HCT116 (cell line): ENCODE results near the gene ZNF282. TPM values are rescaled to one million over a fixed set of nuclear protein-coding genes. Genes with fewer than 3 reads are reported as not detected.
A peak's percentile ranks its signal among the peaks of the same experiment; 100 is the strongest.
"Not testable (repeated sequence)": the region's sequence is repeated elsewhere in the genome, so short reads cannot be mapped to it uniquely, and the experiment has no call there.

Experiments used
- ATAC-seq: fragments of 200-7000 bp; cut with Tn5 transposase; 2 replicates; pipeline ENCODE4 v1.9.1; 2020; ENCODE audit warnings: mild to moderate bottlenecking, moderate library complexity
- BruUV-seq: library from RNA; stranded (reverse); fragments of 400-500 nt; replicated peaks from 2 replicates; lab custom pipeline; 2021; lab: Mats Ljungman, UMichigan
- CTCF ChIA-PET: fragments of 300-600 bp; sonication (Branson Sonifier 250); formaldehyde crosslinking; loops from one replicate; lab custom pipeline; 2021; ENCODE audit warnings: antibody characterized with exemption; lab: Charles Lee
- POLR2A ChIA-PET: fragments of 300-600, 350-600 bp; sonication (Branson Sonifier 250); formaldehyde crosslinking; loops from one replicate; lab custom pipeline; 2021; ENCODE audit warnings: antibody characterized with exemption; lab: Charles Lee
- RAD21 ChIA-PET, 2 experiments: fragments of 300-600 bp; sonication (Branson Sonifier 250); formaldehyde crosslinking; loops; one replicate each; lab custom pipeline; 2023; ENCODE audit warnings: low total read pairs in 2 of 2; ENCODE audit not compliant: uncharacterized antibody in 2 of 2, unreplicated experiment in 2 of 2, low non-redundant PET in 1 of 2; lab: Charles Lee
- DNase-seq: peaks from one replicate; pipeline ENCODE4 v3.0.0-alpha.2; 2010; ENCODE audit warnings: low read depth, low spot score
- H2AFZ ChIP-seq: fragments of 200-600 bp; shearing (Covaris generic), sonication (generic); 2 replicates; pipeline ENCODE4 v1.6.1; 2017; ENCODE audit warnings: low read depth, mixed run types, mixed read lengths, antibody characterized with exemption, low read length; ENCODE audit not compliant: poor library complexity, severe bottlenecking
- H3K27ac ChIP-seq: 2 replicates; pipeline ENCODE4 v1.5.1; 2012; ENCODE audit warnings: low read depth, low read length
- H3K27me3 ChIP-seq: fragments of 200-600 bp; sonication (generic); 2 replicates; pipeline ENCODE4 v1.6.1; 2016; ENCODE audit warnings: mixed run types, low read length, mixed read lengths; ENCODE audit not compliant: insufficient read depth
- H3K36me3 ChIP-seq, 2 experiments: fragments of 200-500 bp in 1 of 2; fragments of 200-600 bp in 1 of 2; sonication (Bioruptor generic) in 1 of 2; sonication (generic) in 1 of 2; 2 replicates each; pipeline versions ENCODE4 v1.5.1 to v1.6.1; 2014 to 2016; ENCODE audit warnings: low read length in 2 of 2, inconsistent platforms in 1 of 2, mixed read lengths in 1 of 2, mixed run types in 1 of 2; ENCODE audit not compliant: insufficient read depth in 2 of 2, control insufficient read depth in 1 of 2
- H3K4me1 ChIP-seq, 2 experiments: fragments of 200-600 bp in 1 of 2; sonication (generic) in 1 of 2; 2 replicates each; pipeline versions ENCODE4 v1.5.1 to v1.6.1; 2012 to 2017; ENCODE audit warnings: low read length in 2 of 2, inconsistent platforms in 1 of 2, mild to moderate bottlenecking in 1 of 2, mixed read lengths in 1 of 2, mixed run types in 1 of 2, moderate library complexity in 1 of 2; ENCODE audit not compliant: insufficient read depth in 2 of 2, control insufficient read depth in 1 of 2
- H3K4me2 ChIP-seq: fragments of 200-600 bp; sonication (generic); 2 replicates; pipeline ENCODE4 v1.6.1; 2017; ENCODE audit warnings: mixed run types, low read length, mixed read lengths
- H3K4me3 ChIP-seq, 2 experiments: fragments of 200-600 bp in 1 of 2; sonication (generic) in 1 of 2; replicated peaks in 1 of 2; 2 replicates each; pipeline ENCODE4 v1.5.1; 2011 to 2016; ENCODE audit warnings: low read length in 2 of 2, control low read depth in 1 of 2, low read depth in 1 of 2, mild to moderate bottlenecking in 1 of 2, mixed read lengths in 1 of 2, mixed run types in 1 of 2
- H3K79me2 ChIP-seq: fragments of 200-600 bp; sonication (generic); 2 replicates; pipeline ENCODE4 v1.6.1; 2017; ENCODE audit warnings: mild to moderate bottlenecking, mixed run types, low read length, moderate library complexity, mixed read lengths; ENCODE audit not compliant: insufficient read depth
- H3K9ac ChIP-seq: fragments of 200-600 bp; sonication (generic); 2 replicates; pipeline ENCODE4 v1.6.1; 2016; ENCODE audit warnings: low read length, mixed read lengths
- H3K9me2 ChIP-seq: fragments of 200-600 bp; sonication (generic), shearing (Covaris generic); 2 replicates; pipeline ENCODE4 v1.6.1; 2017; ENCODE audit warnings: mixed run types, mild to moderate bottlenecking, moderate library complexity; ENCODE audit not compliant: insufficient read depth
- H3K9me3 ChIP-seq, 2 experiments: fragments of 200-500 bp in 1 of 2; fragments of 200-600 bp in 1 of 2; sonication (Bioruptor generic) in 1 of 2; sonication (generic) in 1 of 2; 2 replicates each; pipeline ENCODE4 v1.6.1; 2014 to 2017; ENCODE audit warnings: low read length in 2 of 2, mixed read lengths in 2 of 2, inconsistent platforms in 1 of 2, low read depth in 1 of 2, mild to moderate bottlenecking in 1 of 2, mixed run types in 1 of 2, moderate library complexity in 1 of 2; ENCODE audit not compliant: control insufficient read depth in 1 of 2, insufficient read depth in 1 of 2
- H4K20me1 ChIP-seq: fragments of 200-600 bp; sonication (generic), shearing (Covaris generic); 2 replicates; pipeline ENCODE4 v1.6.1; 2017; ENCODE audit warnings: mixed run types, mild to moderate bottlenecking, moderate library complexity; ENCODE audit not compliant: insufficient read depth
- FOSL1 ChIP-seq: IDR thresholded peaks from 2 replicates; pipeline ENCODE4 v1.6.1; 2012; ENCODE audit warnings: low read depth
- JUND ChIP-seq: IDR thresholded peaks from 2 replicates; pipeline ENCODE4 v1.6.1; 2012
- YY1 ChIP-seq: IDR thresholded peaks from 2 replicates; pipeline ENCODE4 v1.6.1; 2011; ENCODE audit warnings: low read length, low read depth, moderate library complexity, mild to moderate bottlenecking; ENCODE audit not compliant: insufficient replicate concordance; ENCODE audit errors: extremely low read depth
- intact Hi-C: fragments of 100-400 bp; cut with micrococcal nuclease; formaldehyde crosslinking; loops from 2 replicates; pipeline ENCODE4 v1.10.0; 2022
- total RNA-seq: library from RNA; stranded (reverse); gene quantifications from one replicate; pipeline ENCODE4 v1.2.1, GENCODE V29; 2021; ENCODE audit not compliant: unreplicated experiment
- TF ChIP-seq, protein P1 (sequence below), 3 experiments: fragments of 200-600 bp in 1 of 3; sonication (generic) in 1 of 3; IDR thresholded peaks in 2 of 3; conservative IDR thresholded peaks in 1 of 3; 2 replicates each; pipeline ENCODE4 v1.5.1; 2012 to 2017; ENCODE audit warnings: low read depth in 2 of 3, low read length in 2 of 3, antibody characterized with exemption in 1 of 3, borderline replicate concordance in 1 of 3, control low read depth in 1 of 3, mild to moderate bottlenecking in 1 of 3, mixed read lengths in 1 of 3, mixed run types in 1 of 3, moderate library complexity in 1 of 3; ENCODE audit not compliant: insufficient read depth in 1 of 3
- TF ChIP-seq, protein P2 (sequence below): IDR thresholded peaks from 2 replicates; pipeline ENCODE4 v1.6.1; 2012

Gene ZNF282
- total RNA-seq, 1 experiment from 2014 or later, result 30.4 TPM

DNA sequence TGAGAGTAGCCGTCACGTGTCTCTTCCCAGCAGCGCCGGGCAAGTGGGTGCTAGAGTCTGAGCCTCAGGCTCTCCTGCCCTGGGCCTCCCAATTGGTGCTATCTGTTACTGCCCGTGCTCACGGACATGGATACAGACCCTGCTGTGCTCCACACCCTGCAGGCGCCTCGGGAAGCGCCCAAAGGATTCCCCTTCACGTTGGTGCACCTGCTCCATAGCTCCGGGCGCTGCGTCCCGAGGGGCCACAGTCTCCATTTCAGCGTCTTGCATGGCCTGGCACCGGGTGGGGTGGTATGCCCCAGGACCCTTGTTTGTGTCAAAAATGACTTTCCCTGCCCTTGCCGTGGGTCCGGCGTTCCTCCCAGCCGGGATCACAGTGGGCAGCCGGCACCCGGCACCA, 30.3 kb downstream of the ZNF282 start (continued):
- no peak for TF ChIP-seq YY1
- no peak for TF ChIP-seq FOSL1
- TF ChIP-seq, protein P1, sequence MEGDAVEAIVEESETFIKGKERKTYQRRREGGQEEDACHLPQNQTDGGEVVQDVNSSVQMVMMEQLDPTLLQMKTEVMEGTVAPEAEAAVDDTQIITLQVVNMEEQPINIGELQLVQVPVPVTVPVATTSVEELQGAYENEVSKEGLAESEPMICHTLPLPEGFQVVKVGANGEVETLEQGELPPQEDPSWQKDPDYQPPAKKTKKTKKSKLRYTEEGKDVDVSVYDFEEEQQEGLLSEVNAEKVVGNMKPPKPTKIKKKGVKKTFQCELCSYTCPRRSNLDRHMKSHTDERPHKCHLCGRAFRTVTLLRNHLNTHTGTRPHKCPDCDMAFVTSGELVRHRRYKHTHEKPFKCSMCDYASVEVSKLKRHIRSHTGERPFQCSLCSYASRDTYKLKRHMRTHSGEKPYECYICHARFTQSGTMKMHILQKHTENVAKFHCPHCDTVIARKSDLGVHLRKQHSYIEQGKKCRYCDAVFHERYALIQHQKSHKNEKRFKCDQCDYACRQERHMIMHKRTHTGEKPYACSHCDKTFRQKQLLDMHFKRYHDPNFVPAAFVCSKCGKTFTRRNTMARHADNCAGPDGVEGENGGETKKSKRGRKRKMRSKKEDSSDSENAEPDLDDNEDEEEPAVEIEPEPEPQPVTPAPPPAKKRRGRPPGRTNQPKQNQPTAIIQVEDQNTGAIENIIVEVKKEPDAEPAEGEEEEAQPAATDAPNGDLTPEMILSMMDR (IDR thresholded peaks at IDR 0.05 in 2 of 3, conservative IDR thresholded peaks at IDR 0.05 in 1 of 3; ENCODE audit: borderline replicate concordance in 1 of 3, insufficient read depth in 1 of 3, low read depth in 2 of 3, low read length in 2 of 3), result no peak
- TF ChIP-seq, protein P2, sequence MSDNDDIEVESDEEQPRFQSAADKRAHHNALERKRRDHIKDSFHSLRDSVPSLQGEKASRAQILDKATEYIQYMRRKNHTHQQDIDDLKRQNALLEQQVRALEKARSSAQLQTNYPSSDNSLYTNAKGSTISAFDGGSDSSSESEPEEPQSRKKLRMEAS, result no peak
- TF ChIP-seq JUND, result no peak

GRCh38 chr7:149226366-149226765, 31.0 kb downstream of the ZNF282 start:
- H3K9me3 ChIP-seq, H3K9me2 ChIP-seq, H4K20me1 ChIP-seq, POLR2A ChIA-PET, CTCF ChIA-PET, ATAC-seq, H2AFZ ChIP-seq, H3K27ac ChIP-seq, H3K4me1 ChIP-seq, H3K4me3 ChIP-seq, intact Hi-C loops, H3K4me2 ChIP-seq, RAD21 ChIA-PET, H3K27me3 ChIP-seq, DNase-seq, H3K9ac ChIP-seq, H3K79me2 ChIP-seq: not testable (repeated sequence)
- TSS peak; percentile 17 for BruUV-seq
- H3K36me3 ChIP-seq, result peaks cover 4 to 14% of the 10 kb centered on the region in 2 experiments; a peak in 3 of 4 replicates
